Fibroblast of skin of left biceps (primary cell): ENCODE data around the gene ABCA6.
"Not testable (repeated sequence)": the region's sequence is repeated elsewhere in the genome, so short reads cannot be mapped to it uniquely, and the experiment has no call there.

Source experiments
- DNase-seq, 2 experiments: peaks; one replicate each; pipeline ENCODE4 v3.0.0-alpha.2; 2013; ENCODE audit warnings: low read depth in 2 of 2

Gene ABCA6

DNA sequence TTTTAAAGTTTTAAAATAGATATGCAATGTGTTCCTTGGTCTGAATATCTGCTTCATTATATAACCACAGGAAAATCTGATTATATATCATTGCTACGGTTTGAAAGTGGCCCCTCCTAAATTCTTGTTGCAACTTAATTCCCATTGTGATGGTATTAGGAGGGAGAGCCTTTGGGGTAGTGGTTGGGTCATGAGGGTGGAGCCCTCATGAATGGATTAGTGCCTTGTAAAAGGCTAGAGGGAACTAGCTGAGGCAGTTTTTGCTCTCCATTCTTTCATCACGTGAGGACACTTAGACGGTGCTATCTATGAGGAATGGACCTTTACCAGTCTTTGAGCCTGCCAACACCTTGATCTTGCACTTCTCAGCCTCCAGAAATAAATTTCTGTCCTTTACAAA is 7.6 kb downstream of the ABCA6 start:
- no peak for DNase-seq

DNA sequence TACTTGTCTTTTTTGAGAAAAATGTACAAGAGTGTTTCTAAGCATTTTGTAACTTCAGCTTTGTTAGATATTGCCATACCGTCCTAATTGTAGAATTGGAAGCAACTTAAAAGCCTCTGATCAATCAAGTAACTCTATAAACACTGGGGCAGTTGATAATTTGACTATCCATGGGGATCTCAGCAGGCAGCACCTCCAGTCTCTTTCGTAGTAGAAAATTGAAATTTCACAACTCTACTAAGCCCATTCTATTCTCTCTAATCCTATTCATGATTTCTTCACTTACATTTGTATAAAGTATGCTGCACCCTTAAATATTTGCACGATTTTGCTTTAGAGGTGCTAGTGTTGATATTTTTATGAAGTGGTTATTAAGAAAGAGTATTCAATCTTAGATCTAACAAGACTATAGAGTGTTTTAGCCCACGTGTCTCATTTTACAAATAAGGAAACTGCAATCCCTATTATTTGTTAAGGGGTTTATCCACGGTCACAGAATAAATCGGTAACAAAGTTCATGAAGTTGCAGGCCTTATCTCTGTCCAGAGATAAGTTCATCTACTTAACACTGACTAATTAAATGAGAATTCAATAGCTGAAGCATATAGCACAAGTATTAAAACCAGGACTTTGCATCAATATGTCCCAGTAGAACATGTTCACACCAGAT is 10.9 kb downstream of the ABCA6 start:
- no peak for DNase-seq

DNA sequence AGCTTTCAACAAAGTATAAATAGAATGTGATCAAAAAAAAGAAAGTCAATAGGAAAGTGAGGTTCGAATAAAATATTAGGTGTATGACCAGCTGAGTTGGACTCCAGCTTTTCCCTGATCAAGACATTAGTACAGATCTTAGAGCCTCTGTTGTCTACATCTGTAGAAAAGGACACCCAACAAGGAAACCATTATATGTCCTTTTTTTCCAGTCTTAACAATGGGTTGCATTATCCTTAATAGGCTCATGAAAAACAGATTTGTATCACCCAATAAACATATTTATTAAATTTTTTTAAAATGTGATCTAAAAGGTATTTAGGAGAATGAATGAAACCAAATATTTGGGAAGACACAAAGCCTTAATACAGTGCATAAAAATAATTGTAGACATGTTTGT is 18.1 kb downstream of the ABCA6 start:
- DNase-seq: no peak

DNA sequence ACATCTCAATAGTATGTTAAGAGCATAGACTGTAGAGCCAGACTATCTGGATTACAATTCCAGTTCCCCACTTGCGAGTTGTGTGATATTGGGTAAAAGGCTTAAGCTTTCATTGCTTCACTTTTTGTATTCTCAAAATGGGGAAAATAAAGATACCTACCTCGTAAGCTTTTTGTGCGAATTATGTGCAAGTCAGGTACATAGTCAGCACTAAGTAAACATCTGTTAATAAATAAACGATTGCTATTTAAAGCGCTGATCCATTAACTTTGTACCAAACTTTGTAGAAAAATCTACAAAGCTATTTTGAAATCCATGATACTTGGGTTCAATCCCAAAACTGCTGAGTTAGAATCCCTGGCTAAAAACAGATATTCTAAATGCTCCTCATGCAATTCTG is 19.6 kb downstream of the ABCA6 start:
- DNase-seq: no peak

DNA sequence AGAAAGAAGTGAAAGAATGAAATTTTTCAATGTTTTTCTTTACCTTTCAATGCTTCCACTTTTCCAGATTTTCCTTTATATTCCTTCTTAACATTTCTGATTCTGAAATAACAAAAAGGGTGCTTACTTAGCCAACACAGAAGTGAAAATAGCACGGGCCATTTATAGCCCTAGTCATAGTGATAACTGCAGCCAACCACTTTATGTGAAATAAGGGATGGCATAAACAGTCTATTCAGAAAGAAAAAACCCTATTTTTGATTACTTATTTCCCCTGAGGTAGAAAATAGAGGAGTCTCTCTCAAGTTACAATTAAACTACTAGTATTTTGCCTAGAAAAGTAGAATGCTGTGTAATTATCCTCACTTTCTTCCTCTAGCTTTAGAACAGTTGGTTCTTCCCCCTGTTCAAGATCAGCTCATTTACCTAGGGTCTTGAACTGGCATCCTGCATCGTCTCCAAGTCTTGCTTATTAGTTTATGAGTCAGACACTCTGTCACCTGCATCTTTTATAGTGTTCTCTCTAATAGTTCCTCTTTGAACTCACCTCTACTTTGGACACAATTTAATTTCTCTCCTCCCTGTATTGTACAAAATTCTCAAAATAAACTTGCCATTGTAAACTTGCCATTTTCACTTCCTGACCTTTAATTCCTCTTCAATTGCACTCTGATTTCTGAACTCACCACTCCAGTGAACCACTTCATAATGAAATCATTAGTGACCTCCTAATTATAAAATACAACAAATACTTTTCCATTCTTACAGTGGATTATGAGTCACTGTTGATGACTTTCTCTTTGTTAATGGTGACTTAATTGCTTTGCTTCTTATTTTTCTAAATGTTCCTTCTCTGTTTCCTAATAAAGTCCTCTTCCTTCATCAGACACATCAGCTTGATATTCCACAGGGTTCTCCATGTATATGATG is 23.6 kb downstream of the ABCA6 start:
- DNase-seq: no peak

DNA sequence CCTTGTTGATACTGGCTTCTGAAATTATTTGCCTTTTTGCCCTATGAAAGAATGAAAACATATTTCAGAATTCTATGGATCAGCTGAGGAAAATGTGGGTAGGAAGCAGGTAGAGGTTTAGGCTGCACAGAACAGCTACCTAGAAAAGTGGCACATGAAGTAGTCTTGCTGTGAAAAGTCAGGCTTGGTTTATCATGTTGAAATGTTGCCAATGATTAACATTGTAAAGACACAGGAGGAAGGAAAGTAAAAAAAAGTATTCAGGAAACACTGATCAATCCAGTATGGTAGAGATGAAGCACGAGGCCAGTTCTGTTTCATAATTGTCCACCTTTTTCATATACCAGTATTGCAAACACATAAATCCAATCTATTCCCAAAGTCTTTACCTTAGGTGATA is 29.9 kb downstream of the ABCA6 start:
- DNase-seq: no peak

DNA sequence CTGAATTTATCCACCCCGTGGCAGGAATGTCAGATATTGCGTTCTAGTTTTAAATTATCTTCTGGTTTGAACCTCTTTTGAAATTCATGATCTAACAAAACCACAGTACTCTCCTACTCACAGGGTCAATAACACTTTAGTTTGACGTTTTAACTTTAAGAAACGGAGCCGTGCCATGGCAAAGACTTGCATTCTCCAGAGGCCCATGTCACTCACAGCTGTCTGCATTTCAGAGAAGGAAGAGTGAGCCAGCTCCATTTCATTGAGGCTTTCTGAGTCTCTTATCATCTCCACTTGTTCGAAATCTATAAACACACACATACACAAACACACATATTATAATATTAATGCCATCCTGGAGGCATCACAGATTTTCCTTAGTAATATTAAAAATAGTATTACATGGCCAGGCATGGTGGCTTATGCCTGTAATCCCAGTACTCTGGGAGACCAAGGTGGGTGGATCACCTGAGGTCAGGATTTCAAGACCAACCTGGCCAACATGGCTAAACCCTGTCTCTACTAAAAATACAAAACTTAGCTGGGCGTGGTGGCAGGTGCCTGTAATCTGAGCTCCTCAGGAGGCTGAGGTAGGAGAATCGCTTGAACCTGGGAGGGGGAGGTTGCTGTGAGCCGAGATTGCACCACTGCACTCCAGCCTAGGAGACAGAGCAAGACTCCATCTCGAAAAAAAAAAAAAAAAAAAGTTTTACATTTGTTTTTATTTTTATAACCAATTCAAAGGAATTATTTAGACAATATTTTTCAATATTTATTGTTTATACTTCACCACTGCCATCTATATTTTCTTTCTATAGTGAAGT is 35.6 kb downstream of the ABCA6 start:
- no peak for DNase-seq

DNA sequence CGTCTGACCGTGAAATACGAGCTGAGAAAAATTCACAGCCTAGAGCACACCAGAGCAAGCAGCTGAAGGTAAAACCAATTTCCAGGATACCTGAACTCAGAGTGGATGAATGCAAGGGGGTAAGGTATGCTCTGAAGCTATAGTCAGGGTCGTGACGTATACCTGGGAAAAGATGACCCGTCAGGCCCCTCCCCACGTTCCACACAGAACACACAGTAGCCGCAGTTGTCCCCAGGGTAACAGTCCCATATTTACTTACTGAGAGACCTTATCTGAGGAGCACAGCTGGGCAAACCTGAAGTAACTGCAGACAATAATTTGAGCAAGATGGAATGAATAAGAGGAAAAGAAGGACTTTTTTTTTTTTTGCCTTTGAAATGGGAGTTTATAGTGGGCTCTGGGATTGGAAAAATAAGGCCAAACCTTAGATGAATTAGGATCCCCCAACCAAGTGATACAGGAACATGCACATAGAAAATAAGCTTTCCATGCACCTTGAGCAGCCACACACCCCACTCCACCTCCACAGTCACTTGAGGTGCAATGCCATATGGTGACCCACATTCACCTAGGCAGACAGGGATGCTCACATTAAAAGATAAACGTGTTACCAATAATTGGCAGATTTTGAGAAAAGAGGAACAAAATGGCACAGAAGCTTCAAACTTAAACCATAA is 38.0 kb downstream of the ABCA6 start:
- no peak for DNase-seq

DNA sequence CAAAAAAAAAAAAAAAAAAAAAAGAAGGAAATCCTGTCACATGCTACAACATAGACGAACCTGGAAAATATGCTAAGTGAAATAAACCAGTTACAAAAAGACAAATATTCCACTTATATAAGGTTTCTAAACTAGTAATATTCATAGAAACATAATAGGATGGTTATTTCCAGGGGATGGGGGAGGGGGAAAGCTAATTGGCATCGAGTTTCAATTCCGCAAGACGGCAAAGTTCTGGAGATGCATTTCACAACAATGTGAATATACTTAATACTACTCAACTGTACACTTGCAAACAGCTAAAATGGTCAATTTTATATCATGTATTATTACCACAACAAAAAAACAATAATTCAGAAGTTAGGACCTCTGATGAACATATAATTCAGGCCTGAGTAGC is 43.1 kb downstream of the ABCA6 start:
- DNase-seq: no peak

DNA sequence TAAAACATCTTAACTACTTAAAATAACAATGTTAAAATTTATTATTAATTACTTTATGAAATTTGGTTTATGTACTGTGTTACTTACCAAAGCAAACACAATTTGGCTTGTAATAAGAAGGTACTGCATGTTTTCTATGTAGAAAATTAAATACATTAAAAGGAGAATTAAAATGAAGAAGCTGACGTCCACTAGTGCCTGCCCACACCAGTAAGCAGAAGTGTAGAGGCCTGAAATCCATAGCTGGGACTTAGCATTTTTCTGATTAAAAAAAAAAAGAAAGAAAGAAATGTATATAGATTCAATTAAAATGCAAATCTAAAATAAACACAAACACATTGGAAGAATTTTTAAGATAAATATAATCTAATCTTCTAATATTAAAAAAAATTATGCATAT is 45.2 kb downstream of the ABCA6 start:
- no peak for DNase-seq

DNA sequence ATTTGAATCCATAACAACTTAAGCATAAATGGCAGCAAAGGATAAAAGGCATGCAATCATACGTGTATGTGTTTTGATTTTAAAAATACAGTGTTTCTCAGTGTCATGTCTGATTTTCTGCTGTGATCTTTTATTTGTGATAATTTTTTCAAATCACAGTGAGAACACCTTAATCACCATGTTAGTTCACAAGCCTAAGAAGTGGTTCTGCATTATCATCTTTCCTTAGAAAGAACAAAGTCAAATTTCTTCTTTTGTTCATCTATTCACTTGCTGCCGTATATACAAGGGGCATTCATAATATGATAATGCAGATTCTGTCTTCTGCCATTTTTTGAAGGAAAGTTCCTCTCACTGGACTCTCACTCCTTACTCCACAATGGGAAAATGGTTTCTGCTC is 47.7 kb downstream of the ABCA6 start:
- no peak for DNase-seq

DNA sequence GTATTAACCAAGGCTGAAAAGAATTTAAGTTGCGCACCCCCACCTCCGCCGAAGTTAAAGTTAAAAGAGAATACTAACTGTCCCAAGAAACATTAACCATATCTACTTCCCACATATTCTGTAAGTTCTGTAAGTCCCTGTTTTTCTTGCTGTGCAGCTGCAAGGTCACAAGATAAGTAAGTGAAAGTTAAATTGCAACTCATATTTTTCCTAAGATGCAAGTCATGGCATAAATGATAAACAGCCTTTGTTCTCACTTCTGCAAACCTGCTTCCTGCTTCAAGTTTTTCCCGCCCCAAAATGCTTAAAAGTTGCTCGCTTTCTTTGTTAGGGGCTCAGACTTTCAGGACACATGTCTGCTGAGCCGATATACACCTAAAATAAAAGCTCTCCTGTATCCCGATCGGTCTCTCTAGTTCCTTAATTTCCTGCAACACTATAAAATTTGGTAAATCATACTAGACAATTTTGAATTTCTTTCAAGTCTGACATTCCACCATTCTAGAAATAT is 48.4 kb downstream of the ABCA6 start:
- no peak for DNase-seq

DNA sequence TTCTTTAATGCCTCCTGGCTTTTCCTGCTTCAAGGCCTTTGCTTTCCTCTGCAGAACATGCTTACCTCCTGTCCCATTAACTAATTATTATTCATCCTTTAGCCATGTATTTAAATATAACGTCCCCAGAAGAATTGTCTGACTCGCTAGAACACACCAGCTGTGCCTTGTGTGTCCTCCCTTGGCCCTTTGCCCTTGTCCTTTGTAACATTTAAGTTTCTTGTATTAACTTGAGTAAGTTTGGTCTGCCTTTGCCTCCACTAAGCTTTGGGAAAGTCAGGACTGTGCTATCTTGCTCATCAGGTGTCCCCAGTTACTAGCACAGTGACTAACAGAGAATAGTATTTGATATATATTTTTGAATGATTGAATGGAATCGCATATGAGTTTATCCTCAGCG is 51.3 kb downstream of the ABCA6 start:
- no peak for DNase-seq

DNA sequence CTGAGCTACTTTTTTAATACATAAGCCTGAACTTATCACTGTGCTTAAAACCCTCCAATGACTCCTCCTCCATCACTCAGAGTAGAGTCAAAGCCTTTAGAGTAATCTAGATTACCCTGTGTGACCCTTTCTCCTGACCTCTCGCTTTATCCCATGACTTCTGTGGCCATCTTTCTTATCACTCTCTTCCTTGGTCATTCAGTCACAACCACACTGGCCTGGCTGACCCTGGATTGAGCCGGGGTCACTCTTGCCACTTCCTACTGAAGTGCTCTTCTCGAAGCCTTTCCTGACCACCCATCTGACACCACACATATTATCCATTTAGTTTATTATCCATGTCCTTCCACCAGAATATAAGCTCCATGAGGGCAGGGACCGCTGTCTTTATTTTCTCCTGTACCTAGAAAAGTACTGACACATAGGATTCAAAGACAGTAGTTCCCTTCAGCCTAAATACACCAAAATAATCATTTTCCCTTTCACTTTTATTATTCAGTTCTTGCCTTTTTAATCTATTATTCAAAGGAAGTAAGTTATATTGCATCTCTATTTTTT is 53.0 kb downstream of the ABCA6 start:
- no peak for DNase-seq

DNA sequence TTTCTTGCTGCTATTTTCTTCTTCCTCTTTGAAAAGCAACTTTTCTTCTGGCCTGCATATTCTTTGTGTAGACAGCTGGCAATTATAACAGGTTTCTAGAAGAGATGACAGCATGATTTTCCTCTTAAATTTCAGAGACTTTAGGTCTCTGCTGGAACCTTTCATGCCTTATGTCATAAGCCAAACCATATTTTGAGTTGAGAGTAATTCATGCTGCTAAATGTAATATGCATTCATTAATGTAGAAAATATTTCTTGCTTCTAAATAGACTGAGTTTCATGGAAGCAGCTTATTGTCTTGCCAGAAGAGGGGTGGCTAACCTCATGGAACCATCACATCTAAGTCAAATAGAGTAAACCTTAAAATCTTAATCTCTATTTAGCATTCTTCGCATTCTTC is 55.1 kb downstream of the ABCA6 start:
- DNase-seq: no peak

DNA sequence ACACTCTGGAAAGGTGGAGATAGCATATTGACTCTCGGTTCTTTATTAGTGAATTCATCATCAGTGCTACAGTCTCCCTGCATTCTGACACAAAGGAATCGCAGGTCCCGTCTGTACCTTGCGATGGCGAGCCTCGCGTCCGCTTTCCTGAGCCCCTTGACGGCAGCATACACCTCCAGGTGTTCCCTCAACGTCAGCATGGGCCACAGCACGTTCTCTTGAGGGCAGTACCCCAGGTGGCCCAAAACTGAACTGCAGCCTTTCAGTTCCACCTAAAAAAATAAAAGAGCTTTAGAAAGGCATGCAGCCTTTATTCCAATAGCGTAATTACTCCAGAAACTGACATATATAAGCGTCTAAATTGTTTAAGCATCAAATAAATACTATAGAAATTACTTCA is 56.8 kb downstream of the ABCA6 start:
- no peak for DNase-seq

DNA sequence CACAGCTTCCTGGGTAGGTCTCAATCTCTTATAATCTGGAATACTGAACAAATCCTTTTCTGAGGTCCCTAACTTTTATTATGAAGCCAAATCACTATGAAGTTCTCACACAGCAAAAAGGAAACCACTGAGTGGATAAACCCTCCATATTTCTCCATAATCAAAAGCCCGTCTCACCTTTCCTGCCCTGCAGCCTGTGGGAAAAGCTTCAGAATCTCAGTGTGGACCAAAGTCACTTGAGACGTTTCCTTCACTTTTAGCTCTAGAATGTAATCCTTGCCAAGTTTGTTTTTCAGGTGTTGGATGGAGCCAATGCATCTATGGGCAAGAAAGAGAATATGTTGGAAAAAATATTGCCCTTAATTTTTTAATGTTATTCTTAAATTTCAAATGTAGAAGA is 59.0 kb downstream of the ABCA6 start:
- no peak for DNase-seq

DNA sequence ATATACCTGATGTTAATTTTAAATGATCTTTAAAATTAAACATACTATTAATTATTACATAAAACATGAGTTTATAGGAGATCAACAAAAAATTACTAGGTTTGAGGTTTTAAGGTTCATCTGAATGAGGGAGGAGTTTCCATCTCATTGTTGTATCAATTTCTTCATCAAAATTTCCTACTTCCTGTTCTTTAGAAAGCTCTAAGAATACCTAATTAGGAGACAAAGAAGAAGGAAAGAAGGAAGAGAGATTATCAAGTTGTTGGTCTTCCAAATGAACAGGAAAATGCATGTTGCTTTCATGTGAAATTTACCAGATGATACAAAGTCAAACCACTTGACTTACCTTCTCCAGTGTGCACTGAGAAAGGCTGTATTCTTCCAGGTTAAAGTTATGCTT is 62.8 kb downstream of the ABCA6 start:
- DNase-seq: no peak

DNA sequence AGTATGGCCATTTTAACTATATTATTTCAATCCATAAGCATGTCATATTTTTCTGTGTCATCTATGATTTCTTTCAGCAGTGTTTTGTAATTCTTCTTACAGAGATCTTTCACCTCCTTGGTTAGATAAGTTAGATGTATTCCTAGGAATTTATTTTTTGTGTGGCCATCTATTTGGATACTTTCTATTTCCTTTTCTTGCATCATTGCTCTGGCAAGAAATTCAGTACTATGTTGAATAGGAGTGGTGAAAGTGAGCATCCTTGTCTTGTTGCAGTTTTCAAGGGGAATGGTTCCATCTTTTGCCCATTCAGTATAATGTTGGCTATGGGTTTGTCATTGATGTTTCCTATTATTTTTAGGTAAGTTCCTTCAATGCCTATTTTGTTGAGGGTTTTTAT is 65.9 kb downstream of the ABCA6 start:
- DNase-seq: no peak

DNA sequence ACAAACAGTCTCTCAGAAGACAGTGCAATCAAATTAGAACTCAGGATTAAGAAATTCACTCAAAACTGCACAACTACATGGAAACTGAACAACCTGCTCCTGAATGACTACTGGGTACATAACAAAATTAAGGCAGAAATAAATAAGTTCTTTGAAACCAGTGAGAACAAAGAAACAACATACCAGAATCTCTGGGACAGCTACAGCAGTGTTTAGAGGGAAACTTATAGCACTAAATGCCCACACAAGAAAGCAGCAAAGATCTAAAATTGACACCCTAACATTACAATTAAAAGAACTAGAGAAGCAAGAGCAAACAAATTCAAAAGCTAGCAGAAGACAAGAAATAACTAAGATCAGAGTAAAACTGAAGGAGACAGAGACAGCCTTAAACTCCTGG is 68.3 kb downstream of the ABCA6 start:
- DNase-seq: not testable (repeated sequence)

DNA sequence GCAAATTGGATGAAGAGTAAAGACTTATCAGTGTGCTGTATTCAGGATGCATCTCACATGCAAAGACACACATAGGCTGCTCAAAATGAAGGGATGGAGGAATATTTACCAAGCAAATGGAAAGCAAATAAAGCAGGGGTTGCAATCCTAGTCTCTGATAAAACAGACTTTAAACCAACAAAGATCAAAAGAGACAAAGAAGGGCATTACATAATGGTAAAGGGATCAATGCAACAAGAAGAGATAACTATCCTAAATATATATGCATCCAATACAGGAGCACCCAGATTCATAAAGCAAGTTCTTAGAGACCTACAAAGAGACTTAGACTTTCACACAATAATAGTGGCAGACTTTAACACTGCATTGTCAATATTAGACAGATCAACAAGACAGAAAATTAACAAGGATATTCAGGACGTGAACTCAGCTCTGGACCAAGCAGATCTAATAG is 68.9 kb downstream of the ABCA6 start:
- not testable (repeated sequence) for DNase-seq
